ENCODE data around the gene TTC28.
"Not testable (repeated sequence)": the region's sequence is repeated elsewhere in the genome, so short reads cannot be mapped to it uniquely, and the experiment has no call there.

GRCh38 chr22:28689796-28690195, 10.2 kb upstream of the TTC28 start:
- TF ChIP-seq CTCF, EP300, POLR2AphosphoS5 (IDR thresholded peaks at IDR 0.05): not testable (repeated sequence)

Data from gastroesophageal sphincter (tissue), 3 donors.